ENCODE results near the gene TMX1. TPM values are rescaled to one million over a fixed set of nuclear protein-coding genes. Genes with fewer than 3 reads are reported as not detected.

The TMX1 gene
- total RNA-seq, 1 experiment from 2014 or later = 46.2 TPM

DNA sequence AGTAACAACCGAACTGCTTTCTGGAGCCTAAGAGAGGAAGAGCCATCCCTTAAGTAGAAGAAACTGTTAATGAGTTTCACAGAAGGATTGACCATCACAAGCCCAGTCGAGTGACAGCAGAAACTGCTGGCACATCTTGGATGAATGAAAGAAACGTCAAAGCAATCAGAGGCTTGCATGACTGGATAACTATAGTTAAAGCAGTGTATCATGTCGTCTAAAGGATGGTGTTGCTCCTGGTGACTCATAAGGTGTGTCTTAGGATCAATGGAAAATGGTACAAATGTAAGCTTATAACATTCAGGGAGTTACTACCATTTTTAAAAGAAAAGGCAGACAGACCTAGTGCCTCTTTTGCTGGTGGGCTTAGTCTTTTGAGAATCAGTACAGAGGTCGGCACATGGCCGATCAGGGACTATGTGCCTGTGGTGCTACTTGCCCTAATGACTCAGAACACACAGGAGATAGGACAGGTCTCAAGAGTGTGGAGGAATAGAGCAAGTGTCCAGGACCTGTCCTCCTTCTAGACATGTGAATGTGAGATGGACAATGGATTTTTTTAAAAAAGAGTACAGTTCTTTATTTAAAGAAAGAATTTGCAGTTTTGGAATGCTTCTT, 55.7 kb downstream of the TMX1 start:
- intact Hi-C loops (cut with micrococcal nuclease) = no loop called here
- Histone ChIP-seq H3K4me1 (ENCODE audit: control insufficient read depth in 1 of 2, insufficient read depth in 2 of 2, low read length in 2 of 2) (no peaks in the 10 kb centered on the region), H3K4me2 (ENCODE audit: low read length) (no peak overlapping the region), H3K9ac (ENCODE audit: low read length) (no peak overlapping the region), H3K4me3 (replicated peaks in 1 of 2; ENCODE audit: low read depth in 1 of 2, low read length in 2 of 2) (no peak overlapping the region), H3K9me3 (ENCODE audit: control insufficient read depth in 1 of 2, insufficient read depth in 1 of 2, low read depth in 1 of 2, low read length in 2 of 2) (no peaks in the 10 kb centered on the region), H3K9me2 (ENCODE audit: insufficient read depth) (no peaks in the 10 kb centered on the region), H3K36me3 (ENCODE audit: control insufficient read depth in 1 of 2, insufficient read depth in 2 of 2, low read length in 2 of 2) (no peaks in the 10 kb centered on the region; a peak in 2 of 4 replicates), H2AFZ (ENCODE audit: low read depth, low read length, poor library complexity, severe bottlenecking) (no peak overlapping the region), H4K20me1 (ENCODE audit: insufficient read depth) (no peaks in the 10 kb centered on the region), H3K79me2 (ENCODE audit: insufficient read depth, low read length) (no peaks in the 10 kb centered on the region), H3K27me3 (ENCODE audit: insufficient read depth, low read length) (no peaks in the 10 kb centered on the region), H3K27ac (ENCODE audit: low read depth, low read length) (no peak overlapping the region)
- ChIA-PET CTCF (no interaction called here), POLR2A (no interaction called here), RAD21 (ENCODE audit: low non-redundant PET in 1 of 2, low total read pairs in 2 of 2, uncharacterized antibody in 2 of 2, unreplicated experiment in 2 of 2) (no interaction called here)
- BruUV-seq (replicated peaks) = no TSS peak
- DNase-seq (ENCODE audit: low read depth, low spot score) (no peak), ATAC-seq (no peak)
- TF ChIP-seq EGR1 (IDR thresholded peaks at IDR 0.05; ENCODE audit: low read depth) = no peak
- TF ChIP-seq, protein P1, sequence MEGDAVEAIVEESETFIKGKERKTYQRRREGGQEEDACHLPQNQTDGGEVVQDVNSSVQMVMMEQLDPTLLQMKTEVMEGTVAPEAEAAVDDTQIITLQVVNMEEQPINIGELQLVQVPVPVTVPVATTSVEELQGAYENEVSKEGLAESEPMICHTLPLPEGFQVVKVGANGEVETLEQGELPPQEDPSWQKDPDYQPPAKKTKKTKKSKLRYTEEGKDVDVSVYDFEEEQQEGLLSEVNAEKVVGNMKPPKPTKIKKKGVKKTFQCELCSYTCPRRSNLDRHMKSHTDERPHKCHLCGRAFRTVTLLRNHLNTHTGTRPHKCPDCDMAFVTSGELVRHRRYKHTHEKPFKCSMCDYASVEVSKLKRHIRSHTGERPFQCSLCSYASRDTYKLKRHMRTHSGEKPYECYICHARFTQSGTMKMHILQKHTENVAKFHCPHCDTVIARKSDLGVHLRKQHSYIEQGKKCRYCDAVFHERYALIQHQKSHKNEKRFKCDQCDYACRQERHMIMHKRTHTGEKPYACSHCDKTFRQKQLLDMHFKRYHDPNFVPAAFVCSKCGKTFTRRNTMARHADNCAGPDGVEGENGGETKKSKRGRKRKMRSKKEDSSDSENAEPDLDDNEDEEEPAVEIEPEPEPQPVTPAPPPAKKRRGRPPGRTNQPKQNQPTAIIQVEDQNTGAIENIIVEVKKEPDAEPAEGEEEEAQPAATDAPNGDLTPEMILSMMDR (IDR thresholded peaks at IDR 0.05 in 2 of 3, conservative IDR thresholded peaks at IDR 0.05 in 1 of 3; ENCODE audit: borderline replicate concordance in 1 of 3, insufficient read depth in 1 of 3, low read depth in 2 of 3, low read length in 2 of 3) = no peak
- no peak for TF ChIP-seq ELF1 (IDR thresholded peaks at IDR 0.05; ENCODE audit: borderline replicate concordance, low read depth)
- TF ChIP-seq, protein P2, sequence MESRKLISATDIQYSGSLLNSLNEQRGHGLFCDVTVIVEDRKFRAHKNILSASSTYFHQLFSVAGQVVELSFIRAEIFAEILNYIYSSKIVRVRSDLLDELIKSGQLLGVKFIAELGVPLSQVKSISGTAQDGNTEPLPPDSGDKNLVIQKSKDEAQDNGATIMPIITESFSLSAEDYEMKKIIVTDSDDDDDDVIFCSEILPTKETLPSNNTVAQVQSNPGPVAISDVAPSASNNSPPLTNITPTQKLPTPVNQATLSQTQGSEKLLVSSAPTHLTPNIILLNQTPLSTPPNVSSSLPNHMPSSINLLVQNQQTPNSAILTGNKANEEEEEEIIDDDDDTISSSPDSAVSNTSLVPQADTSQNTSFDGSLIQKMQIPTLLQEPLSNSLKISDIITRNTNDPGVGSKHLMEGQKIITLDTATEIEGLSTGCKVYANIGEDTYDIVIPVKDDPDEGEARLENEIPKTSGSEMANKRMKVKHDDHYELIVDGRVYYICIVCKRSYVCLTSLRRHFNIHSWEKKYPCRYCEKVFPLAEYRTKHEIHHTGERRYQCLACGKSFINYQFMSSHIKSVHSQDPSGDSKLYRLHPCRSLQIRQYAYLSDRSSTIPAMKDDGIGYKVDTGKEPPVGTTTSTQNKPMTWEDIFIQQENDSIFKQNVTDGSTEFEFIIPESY (IDR thresholded peaks at IDR 0.05; ENCODE audit: extremely low read depth, insufficient replicate concordance, low read length) = no peak
- TF ChIP-seq ZNF274 (IDR thresholded peaks at IDR 0.05; ENCODE audit: low read depth, low read length) = no peak
- TF ChIP-seq, protein P3, sequence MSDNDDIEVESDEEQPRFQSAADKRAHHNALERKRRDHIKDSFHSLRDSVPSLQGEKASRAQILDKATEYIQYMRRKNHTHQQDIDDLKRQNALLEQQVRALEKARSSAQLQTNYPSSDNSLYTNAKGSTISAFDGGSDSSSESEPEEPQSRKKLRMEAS (IDR thresholded peaks at IDR 0.05) = no peak
- TF ChIP-seq, protein P4, sequence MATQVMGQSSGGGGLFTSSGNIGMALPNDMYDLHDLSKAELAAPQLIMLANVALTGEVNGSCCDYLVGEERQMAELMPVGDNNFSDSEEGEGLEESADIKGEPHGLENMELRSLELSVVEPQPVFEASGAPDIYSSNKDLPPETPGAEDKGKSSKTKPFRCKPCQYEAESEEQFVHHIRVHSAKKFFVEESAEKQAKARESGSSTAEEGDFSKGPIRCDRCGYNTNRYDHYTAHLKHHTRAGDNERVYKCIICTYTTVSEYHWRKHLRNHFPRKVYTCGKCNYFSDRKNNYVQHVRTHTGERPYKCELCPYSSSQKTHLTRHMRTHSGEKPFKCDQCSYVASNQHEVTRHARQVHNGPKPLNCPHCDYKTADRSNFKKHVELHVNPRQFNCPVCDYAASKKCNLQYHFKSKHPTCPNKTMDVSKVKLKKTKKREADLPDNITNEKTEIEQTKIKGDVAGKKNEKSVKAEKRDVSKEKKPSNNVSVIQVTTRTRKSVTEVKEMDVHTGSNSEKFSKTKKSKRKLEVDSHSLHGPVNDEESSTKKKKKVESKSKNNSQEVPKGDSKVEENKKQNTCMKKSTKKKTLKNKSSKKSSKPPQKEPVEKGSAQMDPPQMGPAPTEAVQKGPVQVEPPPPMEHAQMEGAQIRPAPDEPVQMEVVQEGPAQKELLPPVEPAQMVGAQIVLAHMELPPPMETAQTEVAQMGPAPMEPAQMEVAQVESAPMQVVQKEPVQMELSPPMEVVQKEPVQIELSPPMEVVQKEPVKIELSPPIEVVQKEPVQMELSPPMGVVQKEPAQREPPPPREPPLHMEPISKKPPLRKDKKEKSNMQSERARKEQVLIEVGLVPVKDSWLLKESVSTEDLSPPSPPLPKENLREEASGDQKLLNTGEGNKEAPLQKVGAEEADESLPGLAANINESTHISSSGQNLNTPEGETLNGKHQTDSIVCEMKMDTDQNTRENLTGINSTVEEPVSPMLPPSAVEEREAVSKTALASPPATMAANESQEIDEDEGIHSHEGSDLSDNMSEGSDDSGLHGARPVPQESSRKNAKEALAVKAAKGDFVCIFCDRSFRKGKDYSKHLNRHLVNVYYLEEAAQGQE (IDR thresholded peaks at IDR 0.05; ENCODE audit: low read depth) = no peak
- no peak for TF ChIP-seq POLR2AphosphoS5 (IDR thresholded peaks at IDR 0.05; ENCODE audit: low read depth, low read length)
- TF ChIP-seq EZH2 (IDR thresholded peaks at IDR 0.05) = no peak
- TF ChIP-seq, protein P5, sequence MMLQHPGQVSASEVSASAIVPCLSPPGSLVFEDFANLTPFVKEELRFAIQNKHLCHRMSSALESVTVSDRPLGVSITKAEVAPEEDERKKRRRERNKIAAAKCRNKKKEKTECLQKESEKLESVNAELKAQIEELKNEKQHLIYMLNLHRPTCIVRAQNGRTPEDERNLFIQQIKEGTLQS (IDR thresholded peaks at IDR 0.05) = no peak
- TF ChIP-seq SP1 (IDR thresholded peaks at IDR 0.05; ENCODE audit: low read depth) = no peak
- TF ChIP-seq YY1 (IDR thresholded peaks at IDR 0.05; ENCODE audit: extremely low read depth, insufficient replicate concordance, low read depth, low read length) = no peak
- no peak for TF ChIP-seq EZH2phosphoT487 (IDR thresholded peaks at IDR 0.05; ENCODE audit: borderline replicate concordance)
- no peak for TF ChIP-seq FOSL1 (IDR thresholded peaks at IDR 0.05; ENCODE audit: low read depth)
- no peak for TF ChIP-seq ZFX (IDR thresholded peaks at IDR 0.05)
- no peak for TF ChIP-seq JUND (IDR thresholded peaks at IDR 0.05)
